ENCODE measurements around the gene SLC9A7.

SLC9A7 gene

DNA sequence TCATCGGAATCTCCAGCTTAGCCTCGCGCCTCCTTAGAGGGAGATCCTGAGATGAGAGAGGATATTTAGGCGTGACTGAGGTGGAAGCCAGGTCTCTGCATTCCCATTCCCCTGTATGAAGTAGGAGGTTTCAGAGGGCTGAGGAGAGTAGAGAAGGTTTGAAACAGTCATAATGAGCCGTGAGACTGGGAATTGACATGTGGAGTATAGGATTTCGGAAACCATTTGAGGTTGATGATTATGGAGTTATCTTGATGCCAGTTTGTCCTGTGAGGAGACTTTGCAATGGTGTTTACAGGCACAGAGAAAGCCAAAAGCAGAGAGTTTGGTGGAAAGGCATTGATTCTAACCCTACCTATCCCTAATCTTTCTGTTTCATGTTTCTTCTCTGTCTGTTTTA is 183.3 kb downstream of the SLC9A7 start:
- DNase-seq (ENCODE audit: insufficient read length) (no peak), FAIRE-seq (no peak)
- TF ChIP-seq POLR2AphosphoS5 (IDR thresholded peaks at IDR 0.05; ENCODE audit: low read depth, low read length) (no peak), POLR2A (IDR thresholded peaks at IDR 0.05; ENCODE audit: low read depth, low read length) (no peak), TAF1 (IDR thresholded peaks at IDR 0.05; ENCODE audit: borderline replicate concordance, low read depth, low read length) (no peak)

DNA sequence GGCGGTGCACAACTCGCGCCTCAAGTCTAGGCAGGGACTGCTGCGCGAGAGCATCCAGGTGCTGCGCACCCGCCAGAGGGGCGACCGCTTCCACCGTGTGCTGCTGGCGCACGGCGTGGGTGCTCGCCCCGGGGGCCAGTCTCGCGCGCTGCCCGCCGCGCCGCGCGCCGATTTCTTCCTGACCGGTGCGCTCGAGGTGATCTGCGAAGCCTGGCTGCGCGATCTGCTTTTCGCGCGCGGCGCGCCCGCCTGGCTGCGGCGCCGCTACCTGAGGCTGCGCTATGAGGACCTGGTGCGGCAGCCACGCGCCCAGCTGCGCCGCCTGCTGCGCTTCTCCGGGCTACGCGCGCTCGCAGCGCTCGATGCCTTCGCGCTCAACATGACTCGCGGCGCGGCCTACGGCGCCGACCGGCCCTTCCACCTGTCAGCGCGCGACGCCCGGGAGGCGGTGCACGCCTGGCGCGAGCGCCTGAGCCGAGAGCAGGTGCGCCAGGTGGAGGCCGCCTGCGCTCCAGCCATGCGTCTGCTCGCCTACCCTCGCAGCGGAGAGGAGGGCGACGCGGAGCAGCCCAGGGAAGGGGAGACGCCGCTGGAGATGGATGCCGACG is 184.0 kb downstream of the SLC9A7 start:
- FAIRE-seq = peak; percentile 60
- DNase-seq (ENCODE audit: insufficient read length) = no peak
- TF ChIP-seq POLR2AphosphoS5 (IDR thresholded peaks at IDR 0.05; ENCODE audit: low read depth, low read length) (no peak), POLR2A (IDR thresholded peaks at IDR 0.05; ENCODE audit: low read depth, low read length) (peak; percentile 28; the same call in 1 of the 2 replicates)

DNA sequence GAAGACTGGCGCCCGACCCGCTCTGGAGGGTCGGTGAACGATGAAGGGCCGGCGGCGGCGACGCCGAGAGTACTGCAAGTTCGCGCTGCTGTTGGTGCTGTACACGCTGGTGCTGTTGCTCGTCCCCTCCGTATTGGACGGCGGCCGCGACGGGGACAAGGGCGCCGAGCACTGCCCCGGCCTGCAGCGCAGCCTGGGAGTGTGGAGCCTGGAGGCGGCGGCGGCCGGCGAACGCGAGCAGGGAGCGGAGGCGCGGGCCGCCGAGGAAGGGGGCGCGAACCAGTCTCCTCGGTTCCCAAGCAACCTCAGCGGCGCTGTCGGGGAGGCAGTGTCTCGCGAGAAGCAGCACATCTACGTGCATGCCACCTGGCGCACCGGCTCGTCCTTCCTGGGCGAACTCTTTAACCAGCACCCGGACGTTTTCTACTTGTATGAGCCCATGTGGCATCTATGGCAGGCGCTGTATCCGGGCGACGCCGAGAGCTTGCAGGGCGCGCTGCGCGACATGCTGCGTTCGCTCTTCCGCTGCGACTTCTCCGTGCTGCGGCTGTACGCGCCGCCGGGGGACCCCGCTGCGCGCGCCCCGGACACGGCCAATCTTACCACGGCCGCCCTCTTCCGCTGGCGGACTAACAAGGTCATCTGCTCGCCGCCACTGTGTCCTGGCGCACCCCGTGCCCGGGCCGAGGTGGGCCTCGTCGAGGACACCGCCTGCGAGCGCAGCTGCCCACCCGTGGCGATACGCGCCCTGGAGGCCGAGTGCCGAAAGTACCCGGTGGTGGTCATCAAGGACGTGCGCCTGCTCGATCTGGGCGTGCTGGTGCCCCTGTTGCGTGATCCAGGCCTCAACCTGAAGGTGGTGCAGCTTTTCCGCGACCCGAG is 184.8 kb downstream of the SLC9A7 start:
- no peak for DNase-seq (ENCODE audit: insufficient read length)
- peak; percentile 9 for FAIRE-seq
- TF ChIP-seq POLR2AphosphoS5 (IDR thresholded peaks at IDR 0.05; ENCODE audit: low read depth, low read length) (no peak), TAF1 (IDR thresholded peaks at IDR 0.05; ENCODE audit: borderline replicate concordance, low read depth, low read length) (no peak), POLR2A (IDR thresholded peaks at IDR 0.05; ENCODE audit: low read depth, low read length) (no peak)

DNA sequence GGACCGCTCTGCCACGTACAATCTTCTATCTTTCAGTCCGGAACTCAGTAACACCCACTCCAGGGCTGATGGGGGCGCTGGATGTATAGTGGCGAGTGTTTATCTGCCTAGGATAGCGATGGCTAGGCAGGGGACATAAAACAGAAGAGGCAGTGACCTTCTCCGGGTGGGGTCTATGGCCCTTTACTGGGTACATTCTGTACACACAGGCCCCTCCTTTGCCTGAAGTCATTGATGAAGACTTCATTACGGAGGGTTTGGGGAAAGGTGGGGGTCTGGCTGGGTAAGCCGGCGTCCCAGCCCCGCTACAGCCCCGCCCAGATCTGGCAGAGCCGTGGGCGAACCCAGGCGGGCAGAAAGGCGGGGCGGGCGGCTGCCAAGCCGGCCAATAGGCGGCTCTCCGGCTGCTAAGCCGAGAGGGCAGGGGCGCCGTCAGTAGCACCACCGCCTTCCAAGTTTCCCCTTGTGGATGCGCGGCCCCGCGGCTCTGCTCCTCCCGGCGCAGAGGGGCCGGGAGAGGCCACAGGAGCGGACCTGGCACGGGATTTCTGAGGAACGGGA is 185.5 kb downstream of the SLC9A7 start, which contains the start of gene CHST7:
TSS of gene CHST7 (plus strand) at position 435 of the 561 bp plus-strand sequence. CDS start 167 bp downstream, outside the sequence.
- FAIRE-seq (no peak), DNase-seq (ENCODE audit: insufficient read length) (no peak)
- TF ChIP-seq POLR2A (IDR thresholded peaks at IDR 0.05; ENCODE audit: low read depth, low read length) = no peak
- TF ChIP-seq TAF1 (IDR thresholded peaks at IDR 0.05; ENCODE audit: borderline replicate concordance, low read depth, low read length) = no peak
- no peak for TF ChIP-seq POLR2AphosphoS5 (IDR thresholded peaks at IDR 0.05; ENCODE audit: low read depth, low read length)

DNA sequence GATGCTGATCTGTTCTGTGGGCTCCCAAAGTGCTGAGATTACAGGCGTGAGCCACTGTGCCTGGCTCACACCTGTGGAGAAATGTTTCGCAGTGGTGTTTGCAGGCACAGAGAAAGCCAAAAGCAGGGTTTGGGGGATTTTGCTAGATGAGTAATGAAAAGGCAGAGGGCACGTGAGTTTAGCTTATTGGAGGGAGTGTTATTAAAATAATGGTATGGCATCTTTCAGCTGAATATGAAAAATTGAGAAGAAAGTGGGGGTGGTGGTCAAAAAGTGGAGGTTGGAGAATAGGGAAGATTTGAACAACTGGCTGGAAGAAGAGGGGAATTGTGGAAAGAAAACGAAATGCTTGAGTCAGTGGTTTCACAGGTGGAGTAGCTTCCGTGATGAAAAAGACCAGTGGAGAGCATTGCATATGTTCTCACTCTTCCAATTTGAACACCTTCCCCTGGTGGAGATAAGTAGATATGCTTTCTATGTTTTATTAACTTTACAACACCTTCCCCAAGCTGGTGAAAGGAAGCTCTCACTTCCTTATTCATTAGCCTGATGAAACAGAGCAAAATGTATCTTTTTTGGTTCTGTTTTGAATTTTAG is 186.5 kb downstream of the SLC9A7 start:
- FAIRE-seq (no peak), DNase-seq (ENCODE audit: insufficient read length) (no peak)
- TF ChIP-seq POLR2A (IDR thresholded peaks at IDR 0.05; ENCODE audit: low read depth, low read length) (no peak), TAF1 (IDR thresholded peaks at IDR 0.05; ENCODE audit: borderline replicate concordance, low read depth, low read length) (no peak), POLR2AphosphoS5 (IDR thresholded peaks at IDR 0.05; ENCODE audit: low read depth, low read length) (no peak)

DNA sequence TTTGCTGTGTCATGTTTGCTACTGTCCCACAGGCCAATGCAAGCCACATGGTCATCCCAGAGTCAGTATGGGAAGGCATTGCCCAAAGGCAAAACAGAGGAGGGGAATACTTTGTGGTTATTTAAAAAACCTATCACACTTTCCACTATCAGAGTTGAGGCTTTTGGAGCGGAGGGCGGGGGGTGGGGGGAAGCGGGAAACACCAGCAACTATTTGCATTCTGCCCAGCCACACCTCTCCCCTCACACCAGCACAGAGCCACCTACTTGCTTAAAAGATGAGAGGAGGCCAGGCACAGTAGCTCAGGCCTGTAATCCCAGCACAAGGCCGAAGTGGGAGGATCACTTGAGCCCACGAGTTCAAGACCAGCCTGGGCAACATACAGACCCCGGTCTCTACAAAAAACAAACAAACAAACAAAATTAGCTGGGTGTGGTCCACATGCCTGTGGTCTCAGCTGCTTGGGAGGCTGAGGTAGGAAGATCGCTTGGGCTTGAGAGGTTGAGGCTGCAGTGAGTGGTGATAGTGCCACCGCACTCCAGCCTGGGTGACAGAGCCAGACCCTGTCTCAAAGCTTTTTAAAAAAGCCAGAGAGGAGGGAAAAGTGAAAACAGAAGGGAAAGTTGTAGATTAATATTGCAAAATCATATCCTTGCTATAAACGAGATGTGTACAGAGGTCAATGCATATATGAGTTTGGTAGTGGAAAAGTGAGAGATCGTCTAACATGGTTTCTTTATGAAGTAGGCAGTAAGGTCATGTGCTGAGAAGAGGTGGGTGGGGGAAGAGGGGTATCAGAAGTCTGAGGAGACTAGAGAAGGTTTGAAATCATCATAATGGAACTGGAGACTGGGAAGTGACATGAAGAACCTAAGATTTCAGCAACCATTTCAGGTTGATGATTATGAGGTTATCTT is 187.2 kb downstream of the SLC9A7 start:
- TF ChIP-seq POLR2A (IDR thresholded peaks at IDR 0.05; ENCODE audit: low read depth, low read length) = no peak
- no peak for TF ChIP-seq TAF1 (IDR thresholded peaks at IDR 0.05; ENCODE audit: borderline replicate concordance, low read depth, low read length)
- no peak for TF ChIP-seq POLR2AphosphoS5 (IDR thresholded peaks at IDR 0.05; ENCODE audit: low read depth, low read length)
- peak; percentile 91 for FAIRE-seq

DNA sequence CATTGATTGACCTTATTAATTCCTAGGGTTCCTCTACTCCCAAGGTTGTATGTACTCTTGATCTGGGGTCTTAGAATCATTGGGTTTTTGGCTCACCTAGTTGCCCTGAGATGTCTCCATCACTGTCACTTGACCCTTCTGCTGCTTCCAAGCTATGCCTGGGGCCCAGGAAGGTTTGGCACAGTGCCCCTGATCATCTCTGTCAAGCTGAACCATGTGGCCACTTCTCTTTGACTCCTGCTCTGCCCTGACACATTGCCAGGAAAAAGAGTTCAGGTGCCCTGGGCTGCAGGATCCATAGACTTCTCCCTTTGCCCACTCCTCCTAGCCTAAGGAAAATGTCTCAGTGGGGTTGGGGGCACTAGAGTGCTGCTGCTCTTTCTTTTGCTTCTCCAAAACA is 189.3 kb downstream of the SLC9A7 start:
- FAIRE-seq (peak; percentile 5), DNase-seq (ENCODE audit: insufficient read length) (no peak)
- TF ChIP-seq POLR2AphosphoS5 (IDR thresholded peaks at IDR 0.05; ENCODE audit: low read depth, low read length) = no peak
- TF ChIP-seq POLR2A (IDR thresholded peaks at IDR 0.05; ENCODE audit: low read depth, low read length) = no peak
- TF ChIP-seq TAF1 (IDR thresholded peaks at IDR 0.05; ENCODE audit: borderline replicate concordance, low read depth, low read length) = no peak

More for the DNA sequence above, 187.2 kb downstream of the SLC9A7 start:
- DNase-seq (ENCODE audit: insufficient read length) = no peak

DNA sequence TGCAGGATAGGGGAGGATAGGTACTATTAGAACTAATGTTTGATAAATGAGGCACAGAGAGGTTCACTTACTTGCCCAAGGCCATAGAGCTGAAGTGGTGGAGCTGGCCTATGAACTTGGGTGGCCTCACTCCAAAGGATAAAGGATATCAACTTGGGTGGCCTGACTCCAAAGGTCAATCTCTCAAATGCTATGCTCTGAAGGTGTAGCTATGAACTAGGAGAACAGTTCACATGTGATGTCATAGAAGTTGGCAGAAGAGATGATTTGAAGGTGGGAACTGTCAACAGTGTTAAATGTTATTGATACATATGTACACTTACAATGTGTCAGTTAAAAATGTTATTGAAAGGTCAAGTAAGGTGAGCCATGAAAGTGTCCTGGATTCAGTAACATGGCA is 191.5 kb downstream of the SLC9A7 start:
- TF ChIP-seq POLR2AphosphoS5 (IDR thresholded peaks at IDR 0.05; ENCODE audit: low read depth, low read length) (no peak), TAF1 (IDR thresholded peaks at IDR 0.05; ENCODE audit: borderline replicate concordance, low read depth, low read length) (no peak), POLR2A (IDR thresholded peaks at IDR 0.05; ENCODE audit: low read depth, low read length) (no peak)
- DNase-seq (ENCODE audit: insufficient read length) (no peak), FAIRE-seq (peak; percentile 56)

DNA sequence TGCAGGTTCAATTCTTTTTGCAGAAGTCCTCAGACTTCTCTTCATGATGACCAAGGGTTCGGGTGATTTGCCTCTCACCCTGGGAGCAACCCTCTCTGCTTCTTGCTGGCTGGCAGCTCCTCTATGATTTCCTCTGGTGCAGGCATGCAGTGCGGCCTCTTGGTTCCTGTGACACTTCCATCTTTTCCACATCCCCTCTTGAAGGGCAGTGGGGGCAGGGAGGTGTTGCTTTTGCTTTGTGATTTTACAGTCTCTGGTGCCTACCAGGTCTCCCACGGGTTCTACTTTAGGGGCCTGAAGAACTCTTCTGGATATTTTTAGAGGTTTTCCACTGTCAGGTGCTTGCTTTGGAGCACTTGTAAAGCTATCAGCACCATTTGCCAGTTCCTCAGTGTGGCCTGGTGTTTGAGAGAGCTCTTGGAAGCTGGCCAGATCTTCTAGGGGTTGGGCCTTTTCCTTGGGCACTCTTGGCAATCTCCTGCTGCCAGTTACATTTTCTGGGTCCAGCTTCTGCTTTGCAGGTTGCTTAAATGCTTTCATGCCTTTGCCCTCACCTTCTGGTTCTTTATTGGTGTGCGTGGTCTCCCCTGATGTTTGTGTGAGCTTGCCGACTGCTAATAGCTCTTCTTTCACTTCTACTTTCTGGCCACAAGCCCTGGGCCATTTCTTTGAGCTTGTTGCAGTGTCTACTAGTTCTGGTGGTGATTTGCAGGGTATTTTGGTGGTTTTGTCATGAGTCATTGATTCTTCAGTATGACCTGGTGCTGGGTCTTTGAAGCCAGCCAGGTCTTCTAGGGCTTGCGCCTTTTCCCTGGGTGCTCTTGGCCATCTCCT is 196.9 kb downstream of the SLC9A7 start:
- FAIRE-seq (peak; percentile 100), DNase-seq (ENCODE audit: insufficient read length) (no peak)
- no peak for TF ChIP-seq POLR2A (IDR thresholded peaks at IDR 0.05; ENCODE audit: low read depth, low read length)
- no peak for TF ChIP-seq POLR2AphosphoS5 (IDR thresholded peaks at IDR 0.05; ENCODE audit: low read depth, low read length)
- TF ChIP-seq TAF1 (IDR thresholded peaks at IDR 0.05; ENCODE audit: borderline replicate concordance, low read depth, low read length) = no peak

DNA sequence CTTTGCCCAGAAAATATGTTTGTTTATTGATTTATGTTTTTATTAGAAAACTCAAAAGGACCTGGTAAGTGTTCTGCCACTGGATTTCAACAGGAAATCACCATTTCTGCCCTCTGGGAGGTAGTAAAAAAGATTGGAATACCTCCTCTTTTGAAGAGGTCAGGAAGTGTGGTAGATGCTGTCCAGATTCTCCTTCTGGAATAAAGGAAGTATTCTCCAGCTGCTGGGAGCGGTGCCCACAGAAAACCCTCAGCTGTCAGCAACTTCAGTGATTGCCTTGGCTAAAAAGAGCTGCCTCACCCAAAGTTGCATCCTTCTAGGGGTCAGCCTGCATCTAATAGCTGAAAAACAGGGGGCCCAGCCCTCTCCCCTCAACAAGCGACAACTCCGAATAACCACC is 199.9 kb downstream of the SLC9A7 start:
- DNase-seq (ENCODE audit: insufficient read length) (no peak), FAIRE-seq (no peak)
- TF ChIP-seq TAF1 (IDR thresholded peaks at IDR 0.05; ENCODE audit: borderline replicate concordance, low read depth, low read length) (no peak), POLR2AphosphoS5 (IDR thresholded peaks at IDR 0.05; ENCODE audit: low read depth, low read length) (no peak), POLR2A (IDR thresholded peaks at IDR 0.05; ENCODE audit: low read depth, low read length) (no peak)
